Fibroblast of lung (primary cell): ENCODE measurements around the gene SLC39A2. TPM values are rescaled to one million over a fixed set of nuclear protein-coding genes. Genes with fewer than 3 reads are reported as not detected.

Source experiments
- DNase-seq, 2 donors: peaks; one replicate each; pipeline versions ENCODE4 v3.0.0 to v3.0.0-alpha.2; 2010; ENCODE audit warnings: low read depth in 2 of 2
- H2AFZ ChIP-seq: 2 replicates; pipeline ENCODE4 v1.5.1; 2012; ENCODE audit warnings: low read length, control low read depth, inconsistent platforms
- H3K27ac ChIP-seq: 2 replicates; pipeline ENCODE4 v1.5.1; 2011; ENCODE audit warnings: low read length, control low read depth; ENCODE audit not compliant: insufficient read depth
- H3K27me3 ChIP-seq: 2 replicates; pipeline ENCODE4 v1.5.1; 2011; ENCODE audit warnings: mild to moderate bottlenecking, low read length; ENCODE audit not compliant: control insufficient read depth, insufficient read depth
- H3K36me3 ChIP-seq: 2 replicates; pipeline ENCODE4 v1.5.1; 2011; ENCODE audit warnings: low read length; ENCODE audit not compliant: control insufficient read depth, insufficient read depth
- H3K4me1 ChIP-seq: 2 replicates; pipeline ENCODE4 v1.5.1; 2011; ENCODE audit warnings: low read length; ENCODE audit not compliant: control insufficient read depth, insufficient read depth; ENCODE audit errors: extremely low read depth
- H3K4me2 ChIP-seq: 2 replicates; pipeline ENCODE4 v1.5.1; 2011; ENCODE audit warnings: low read length, control low read depth; ENCODE audit not compliant: insufficient read depth; ENCODE audit errors: extremely low read depth
- H3K4me3 ChIP-seq, 4 experiments: fragments of 200-600 bp in 1 of 4; sonication (generic) in 1 of 4; replicated peaks in 1 of 4; 2 replicates each; pipeline ENCODE4 v1.5.1; 2011 to 2016; ENCODE audit warnings: low read length in 4 of 4, low read depth in 3 of 4, mild to moderate bottlenecking in 3 of 4, control low read depth in 2 of 4, inconsistent platforms in 1 of 4, mixed read lengths in 1 of 4; ENCODE audit not compliant: insufficient read depth in 1 of 4; ENCODE audit errors: control extremely low read depth in 1 of 4
- H3K79me2 ChIP-seq: 2 replicates; pipeline ENCODE4 v1.5.1; 2012; ENCODE audit warnings: mild to moderate bottlenecking, low read length, inconsistent platforms; ENCODE audit not compliant: control insufficient read depth, insufficient read depth
- H3K9ac ChIP-seq: 2 replicates; pipeline ENCODE4 v1.5.1; 2011; ENCODE audit warnings: mild to moderate bottlenecking, low read length, control low read depth; ENCODE audit not compliant: insufficient read depth
- H3K9me3 ChIP-seq: 2 replicates; pipeline ENCODE4 v1.5.1; 2012; ENCODE audit warnings: low read depth, low read length; ENCODE audit not compliant: control insufficient read depth, insufficient read depth
- H4K20me1 ChIP-seq: 2 replicates; pipeline ENCODE4 v1.5.1; 2011; ENCODE audit warnings: low read length; ENCODE audit not compliant: control insufficient read depth, insufficient read depth; ENCODE audit errors: extremely low read depth
- CTCF ChIP-seq, 2 donors: IDR thresholded peaks in 1 of 2; conservative IDR thresholded peaks in 1 of 2; 1 replicate in 1 of 2; 2 replicates in 1 of 2; pipeline ENCODE4 v1.5.1; 2011 to 2012; ENCODE audit warnings: low read length in 2 of 2, control low read depth in 1 of 2, inconsistent platforms in 1 of 2, low read depth in 1 of 2, mild to moderate bottlenecking in 1 of 2
- EZH2 ChIP-seq: IDR thresholded peaks from 2 replicates; pipeline ENCODE4 v1.5.1; 2012; ENCODE audit warnings: low read length, control low read depth, mild to moderate bottlenecking; ENCODE audit errors: missing control alignments
- polyA plus RNA-seq, 2 donors: library from polyadenylated mRNA; depleted of rRNA in 1 of 2; stranded (reverse) in 1 of 2; unstranded in 1 of 2; fragments of >200 nt; gene quantifications; 2 replicates each; pipeline ENCODE4 v1.2.1, GENCODE V29; 2011 to 2012; ENCODE audit warnings: missing spikeins in 1 of 2
- total RNA-seq: library from RNA; depleted of rRNA; stranded (reverse); fragments of >200 nt; gene quantifications from 2 replicates; pipeline ENCODE4 v1.2.1, GENCODE V29; 2014

Gene SLC39A2
- total and polyA plus RNA-seq, 2 donors (not counting 1 experiment from before 2014, with no cell fraction given) = 0.17 TPM; not detected in 1

GRCh38 chr14:21041676-21042433 is 42.8 kb downstream of the SLC39A2 start, which contains the start of gene RNASE7:
TSS of gene RNASE7 (plus strand) at chr14:21042362. CDS start at chr14:21042993, 631 bp downstream.
- H3K36me3 ChIP-seq = no peaks in the 10 kb centered on the region
- no peak within 1 kb of the TSS for H3K27ac ChIP-seq
- no peak within 1 kb of the TSS for H3K9ac ChIP-seq
- H3K4me1 ChIP-seq = no peaks in the 10 kb centered on the region
- H4K20me1 ChIP-seq = no peaks in the 10 kb centered on the region
- TF ChIP-seq CTCF (conservative IDR thresholded peaks at IDR 0.05 in 1 of 2, IDR thresholded peaks at IDR 0.05 in 1 of 2; ENCODE audit: low read depth in 1 of 2, low read length in 2 of 2) = no peak
- TF ChIP-seq EZH2 = no peak
- no peaks in the 10 kb centered on the region for H3K9me3 ChIP-seq
- DNase-seq = peak in 1 of 2 donors; percentile 57
- H3K4me2 ChIP-seq = no peak within 1 kb of the TSS
- H3K79me2 ChIP-seq = no peaks in the 10 kb centered on the region
- H2AFZ ChIP-seq = no peak within 1 kb of the TSS
- peaks cover 13% of the 10 kb centered on the region for H3K27me3 ChIP-seq
- no peak within 1 kb of the TSS for H3K4me3 ChIP-seq

GRCh38 chr14:21042918-21043317 is 43.8 kb downstream of the SLC39A2 start:
- no peak overlapping the region for H2AFZ ChIP-seq
- H4K20me1 ChIP-seq = no peaks in the 10 kb centered on the region
- H3K27ac ChIP-seq = no peak overlapping the region
- H3K27me3 ChIP-seq = peaks cover 11% of the 10 kb centered on the region
- no peaks in the 10 kb centered on the region for H3K4me1 ChIP-seq
- no peak overlapping the region for H3K4me3 ChIP-seq
- no peaks in the 10 kb centered on the region for H3K79me2 ChIP-seq
- no peaks in the 10 kb centered on the region for H3K36me3 ChIP-seq
- no peak for TF ChIP-seq CTCF (conservative IDR thresholded peaks at IDR 0.05 in 1 of 2, IDR thresholded peaks at IDR 0.05 in 1 of 2; ENCODE audit: low read depth in 1 of 2, low read length in 2 of 2)
- no peak for DNase-seq
- no peak overlapping the region for H3K9ac ChIP-seq
- H3K4me2 ChIP-seq = no peak overlapping the region
- H3K9me3 ChIP-seq = no peaks in the 10 kb centered on the region

- Histone ChIP-seq H3K79me2 (no peaks in the 10 kb centered on the region), H3K36me3 (no peaks in the 10 kb centered on the region), H2AFZ (no peak overlapping the region), H3K27me3 (peaks cover 8% of the 10 kb centered on the region), H3K4me2 (no peak overlapping the region), H3K27ac (no peak overlapping the region), H4K20me1 (no peaks in the 10 kb centered on the region), H3K9ac (no peak overlapping the region), H3K4me3 (no peak overlapping the region), H3K9me3 (no peaks in the 10 kb centered on the region), H3K4me1 (no peaks in the 10 kb centered on the region)
- no peak for TF ChIP-seq CTCF (conservative IDR thresholded peaks at IDR 0.05 in 1 of 2, IDR thresholded peaks at IDR 0.05 in 1 of 2; ENCODE audit: low read depth in 1 of 2, low read length in 2 of 2)
- no peak for DNase-seq
Measured at GRCh38 chr14:21043387-21043973, 44.4 kb downstream of the SLC39A2 start.
